Breast epithelium (tissue), 3 donors: ENCODE data around the gene HELQ.

Source experiments
- CTCF ChIP-seq, 3 donors: fragments of 450-650 bp; IDR thresholded peaks; one replicate each; pipeline ENCODE4 v1.5.1; 2016 to 2017; ENCODE audit warnings: antibody characterized with exemption in 3 of 3, mild to moderate bottlenecking in 3 of 3, moderate library complexity in 3 of 3
- POLR2A ChIP-seq: fragments of 450-650 bp; IDR thresholded peaks from one replicate; pipeline ENCODE4 v1.6.1; 2016; ENCODE audit warnings: antibody characterized with exemption, mild to moderate bottlenecking, moderate library complexity
- POLR2AphosphoS5 ChIP-seq, 3 donors: sonication (generic); formaldehyde crosslinking; IDR thresholded peaks; one replicate each; pipeline ENCODE4 v1.6.1; 2017; ENCODE audit warnings: antibody characterized with exemption in 3 of 3

- TF ChIP-seq CTCF (IDR thresholded peaks at IDR 0.05) (no peak), POLR2A (no peak), POLR2AphosphoS5 (IDR thresholded peaks at IDR 0.05) (no peak)
Observed at GRCh38 chr4:83440899-83441298, 14.7 kb downstream of the HELQ start.
